Right kidney (tissue), 1 donor: ENCODE measurements around the gene NKX2-8.
"Not testable (repeated sequence)": the region's sequence is repeated elsewhere in the genome, so short reads cannot be mapped to it uniquely, and the experiment has no call there.

Experiments
- DNase-seq: peaks from one replicate; pipeline ENCODE4 v3.0.0-alpha.2; 2016

Gene NKX2-8

GRCh38 chr14:36580141-36580855, 2.1 kb downstream of the NKX2-8 start:
- no peak for DNase-seq

GRCh38 chr14:36579573-36580140, 2.8 kb downstream of the NKX2-8 start:
- DNase-seq: no peak

- no peak for DNase-seq
Measured at GRCh38 chr14:36579001-36579555, 3.3 kb downstream of the NKX2-8 start.

- DNase-seq: no peak
Measured at GRCh38 chr14:36570065-36570464, 12.3 kb downstream of the NKX2-8 start.

DNA sequence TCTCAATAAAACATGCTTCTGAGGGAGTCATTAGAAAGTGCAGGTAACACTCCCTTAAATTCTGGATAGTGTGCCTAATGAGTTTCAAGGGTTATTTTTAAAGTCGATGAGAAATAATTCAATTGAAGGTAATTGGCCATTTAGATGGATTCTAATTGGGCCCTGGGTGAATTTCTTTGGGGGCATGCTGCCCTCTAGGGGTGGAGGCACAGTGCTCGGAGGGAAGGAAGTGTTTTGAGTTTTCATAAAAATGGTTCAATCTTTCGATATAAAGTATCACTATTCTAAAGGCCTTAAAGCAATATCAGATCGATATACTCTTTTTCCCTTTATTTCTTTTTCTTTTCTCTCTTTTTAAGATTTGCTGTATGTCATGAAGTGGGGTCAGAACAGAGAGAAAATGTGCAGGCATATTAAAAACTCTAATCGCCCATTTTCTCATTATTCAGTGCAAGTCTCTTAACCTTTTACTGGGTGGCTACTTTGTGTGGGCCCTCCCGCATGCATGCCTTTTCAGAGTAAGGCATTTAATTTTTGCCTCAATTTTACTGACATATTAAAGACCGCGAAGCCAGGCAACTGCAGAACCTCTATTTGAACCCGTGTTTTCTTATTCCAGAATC, 25.5 kb downstream of the NKX2-8 start:
- no peak for DNase-seq

DNA sequence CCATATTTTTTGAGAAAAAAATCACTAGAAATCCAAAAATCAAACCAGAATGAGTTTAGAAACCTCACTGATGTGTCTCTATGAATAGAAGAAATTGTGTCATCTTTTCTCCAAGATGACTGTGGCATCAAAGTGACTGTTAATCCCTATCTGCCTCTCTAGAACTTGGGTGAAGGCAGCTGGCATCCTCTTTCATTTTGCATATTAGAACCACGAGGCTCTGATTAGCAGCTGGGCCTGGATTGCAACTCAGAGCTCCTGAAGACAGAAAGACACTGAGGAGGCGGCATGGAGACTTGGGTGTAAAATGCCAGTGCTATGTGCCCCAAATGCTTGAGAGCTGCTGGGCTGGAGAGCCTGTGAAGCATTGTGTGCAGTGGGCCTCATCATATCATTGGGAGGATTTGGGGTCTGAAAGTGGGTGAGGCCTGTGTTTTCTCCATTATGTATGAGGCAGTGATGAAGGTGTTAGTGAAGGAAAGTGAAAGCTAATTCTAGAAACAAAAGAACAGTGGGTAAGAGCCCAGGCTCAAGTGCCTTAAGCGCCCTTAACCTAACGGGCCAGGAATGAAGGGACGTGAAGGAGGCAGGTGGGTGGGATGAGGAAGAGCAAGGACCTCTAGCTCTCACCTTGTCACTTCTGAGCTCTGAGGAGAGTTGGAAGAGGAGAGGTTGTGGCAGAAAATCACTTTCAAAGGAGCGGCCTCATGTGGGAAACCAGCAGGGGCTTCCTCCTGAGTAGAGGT, 26.2 kb downstream of the NKX2-8 start:
- DNase-seq: no peak

GRCh38 chr14:36553656-36554260, 28.7 kb downstream of the NKX2-8 start:
- DNase-seq: no peak

GRCh38 chr14:36550899-36551298, 31.5 kb downstream of the NKX2-8 start:
- no peak for DNase-seq

DNA sequence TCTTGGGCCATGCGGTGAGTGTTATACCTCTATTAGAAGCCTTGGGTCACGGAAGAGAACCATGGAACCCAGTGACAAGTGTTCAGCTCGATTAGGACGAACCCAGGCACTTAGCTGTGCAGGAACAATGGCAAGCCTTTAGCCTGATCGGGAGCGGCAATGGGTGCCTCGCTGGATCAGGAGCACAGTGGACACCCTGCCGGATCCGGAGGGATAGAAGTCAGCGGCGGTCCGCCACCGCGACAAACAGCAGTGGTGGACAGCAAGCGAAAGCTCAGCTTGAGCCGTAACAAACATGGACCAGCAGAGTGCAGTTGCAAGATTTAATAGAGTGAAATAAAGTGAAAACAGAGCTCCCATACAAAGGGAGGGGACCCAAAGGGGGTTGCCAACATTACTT, 38.1 kb downstream of the NKX2-8 start:
- not testable (repeated sequence) for DNase-seq

DNA sequence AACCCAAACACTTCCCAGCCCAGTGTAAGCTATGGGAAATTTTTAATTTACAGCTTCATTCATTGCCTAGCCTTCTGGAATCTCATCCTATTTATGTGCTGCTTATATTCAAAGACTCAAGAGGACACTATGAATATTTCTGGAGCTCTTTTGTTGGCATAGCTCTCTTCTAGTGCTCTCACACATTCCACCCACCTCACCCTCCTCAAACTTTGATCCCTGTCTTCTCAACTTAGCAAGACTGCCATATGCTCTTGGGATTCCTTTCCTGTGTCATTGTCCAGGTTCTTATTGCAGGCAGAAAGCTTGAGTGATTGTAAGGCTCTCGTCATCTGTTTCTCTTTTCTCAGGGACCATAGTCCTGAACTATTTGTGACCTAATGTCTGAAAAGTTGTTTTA, 44.4 kb downstream of the NKX2-8 start:
- no peak for DNase-seq
